K562 (cell line): ENCODE data around the gene EMX1. TPM values are rescaled to one million over a fixed set of nuclear protein-coding genes. Genes with fewer than 3 reads are reported as not detected.

Source experiments
- ATAC-seq: fragments of 200-7000 bp; cut with Tn5 transposase; 3 replicates; pipeline ENCODE4 v1.9.1; 2020; ENCODE audit warnings: moderate library complexity
- BruUV-seq: library from RNA; stranded (reverse); fragments of 400-500 nt; replicated peaks from 2 replicates; lab custom pipeline; 2021; lab: Mats Ljungman, UMichigan
- CTCF ChIA-PET: fragments of 300-600 bp; formaldehyde crosslinking; extraction: SDS; loops from one replicate; lab custom pipeline; 2021; ENCODE audit warnings: low intra/inter-chr PET ratio; lab: Yijun Ruan, JAX
- POLR2A ChIA-PET: fragments of 300-600, 350-650 bp; sonication (Branson Sonifier 250); formaldehyde crosslinking; extraction: SDS; loops from one replicate; lab custom pipeline; 2021; ENCODE audit warnings: antibody characterized with exemption, inconsistent platforms; lab: Yijun Ruan, JAX
- DNase-seq, 4 experiments: peaks; one replicate each; pipeline versions ENCODE4 v3.0.0 to v3.0.0-alpha.2; 2011 to 2018; ENCODE audit warnings: low spot score in 3 of 4, mixed read lengths in 3 of 4; ENCODE audit errors: extremely low read depth in 1 of 4
- FAIRE-seq: peaks from 2 replicates; lab custom pipeline; 2011; peaks lifted over from hg19 to GRCh38; lab: Jason Lieb, UNC
- H2AFZ ChIP-seq: 2 replicates; pipeline ENCODE4 v1.6.0; 2011; ENCODE audit warnings: low read depth, low read length, control low read depth, inconsistent platforms
- H3K27ac ChIP-seq: fragments of 200-600 bp; 3 replicates; pipeline ENCODE4 v1.8.0; 2011; ENCODE audit warnings: low read depth, mild to moderate bottlenecking, control low read depth, inconsistent platforms, low read length, moderate library complexity, mixed read lengths; ENCODE audit errors: extremely low read depth
- H3K27me3 ChIP-seq, 2 experiments: fragments of 300-600 bp in 1 of 2; 2 replicates in 1 of 2; 3 replicates in 1 of 2; pipeline versions ENCODE4 v1.6.0 to v1.8.0; 2011; ENCODE audit warnings: inconsistent platforms in 2 of 2, low read length in 2 of 2, mild to moderate bottlenecking in 1 of 2, mixed read lengths in 1 of 2, moderate library complexity in 1 of 2; ENCODE audit not compliant: control insufficient read depth in 2 of 2, insufficient read depth in 2 of 2
- H3K36me3 ChIP-seq: fragments of 300-600 bp; 3 replicates; pipeline ENCODE4 v1.8.0; 2011; ENCODE audit warnings: mild to moderate bottlenecking, low read length, inconsistent platforms; ENCODE audit not compliant: control insufficient read depth, insufficient read depth
- H3K4me1 ChIP-seq, 2 experiments: fragments of 200-600 bp in 1 of 2; replicated peaks in 1 of 2; 2 replicates in 1 of 2; 3 replicates in 1 of 2; pipeline versions ENCODE4 v1.5.1 to v1.8.0; 2011; ENCODE audit warnings: inconsistent platforms in 2 of 2, low read length in 2 of 2, mild to moderate bottlenecking in 1 of 2, mixed read lengths in 1 of 2, moderate library complexity in 1 of 2; ENCODE audit not compliant: control insufficient read depth in 2 of 2, insufficient read depth in 2 of 2
- H3K4me2 ChIP-seq: 2 replicates; pipeline ENCODE4 v1.6.1; 2011; ENCODE audit warnings: low read length, control low read depth, inconsistent platforms, mixed read lengths; ENCODE audit not compliant: insufficient read depth
- H3K4me3 ChIP-seq: fragments of 200-600 bp; sonication (generic), shearing (Covaris generic); 2 replicates; pipeline ENCODE4 v1.5.1; 2016; ENCODE audit warnings: control low read depth, inconsistent platforms
- H3K79me2 ChIP-seq: fragments of 200-600 bp; 3 replicates; pipeline ENCODE4 v1.8.0; 2011; ENCODE audit warnings: low read length, inconsistent platforms; ENCODE audit not compliant: control insufficient read depth, insufficient read depth
- H3K9ac ChIP-seq, 2 experiments: 2 replicates each; pipeline versions ENCODE4 v1.6.0 to v1.6.1; 2011; ENCODE audit warnings: low read depth in 2 of 2, low read length in 2 of 2, control low read depth in 1 of 2, inconsistent platforms in 1 of 2, mild to moderate bottlenecking in 1 of 2, mixed read lengths in 1 of 2; ENCODE audit not compliant: insufficient read depth in 1 of 2
- H3K9me1 ChIP-seq: one replicate; pipeline ENCODE4 v1.6.0; 2011; ENCODE audit warnings: inconsistent platforms, mild to moderate bottlenecking, low read length, moderate library complexity; ENCODE audit not compliant: control insufficient read depth, insufficient read depth
- H3K9me3 ChIP-seq: replicated peaks from 2 replicates; pipeline ENCODE4 v1.5.1; 2011; ENCODE audit warnings: low read depth, low read length, inconsistent platforms; ENCODE audit not compliant: control insufficient read depth, insufficient read depth
- H4K20me1 ChIP-seq: replicated peaks from 2 replicates; pipeline ENCODE4 v1.6.1; 2011; ENCODE audit warnings: low read length, inconsistent platforms, mixed read lengths; ENCODE audit not compliant: control insufficient read depth, insufficient read depth
- CBX1 ChIP-seq: sonication (generic); IDR thresholded peaks from 2 replicates; pipeline ENCODE4 v1.6.1; 2016; ENCODE audit warnings: antibody characterized with exemption, low read depth, mild to moderate bottlenecking
- RBM25 ChIP-seq: fragments of 200-400 bp; formaldehyde crosslinking; IDR thresholded peaks from 2 replicates; pipeline ENCODE4 v1.6.1; 2018; ENCODE audit warnings: low read length, low read depth, moderate library complexity; ENCODE audit not compliant: severe bottlenecking
- WGBS: fragments of 100-300 bp; shearing (Covaris generic); methylation state at CpG from one replicate; pipeline ENCODE4 v1.1.6; 2016; ENCODE audit warnings: low coverage, mixed read lengths; ENCODE audit not compliant: insufficient coverage; ENCODE audit errors: missing lambda C conversion rate; 5-methylcytosine and 5-hydroxymethylcytosine counted together
- in situ Hi-C: fragments of 300-500 bp; cut with MboI; formaldehyde crosslinking; loops from 4 replicates; pipeline ENCODE4 v1.15.0; 2018; ENCODE audit warnings: inconsistent platforms, mixed read lengths
- intact Hi-C: fragments of 100-400 bp; cut with micrococcal nuclease; formaldehyde crosslinking; loops from 2 replicates; pipeline ENCODE4 v1.14.2; 2022
- polyA plus RNA-seq, 8 experiments: library from polyadenylated mRNA; depleted of rRNA in 4 of 8; stranded (reverse) in 5 of 8; unstranded in 3 of 8; fragments of >200 nt; fragmentation: Nextera tagmentation in 2 of 8; fragmentation: Illumina TruSeq in 1 of 8; extraction: Ambion mirVana in 2 of 8; extraction: Trizol in 1 of 8; gene quantifications; 2 replicates each; pipeline versions ENCODE4 v1.2.1 to v1.2.3, GENCODE V29; 2011 to 2014; ENCODE audit warnings: inconsistent platforms in 1 of 8, missing spikeins in 1 of 8
- total RNA-seq, 7 experiments: library from RNA; depleted of rRNA in 6 of 7; stranded (reverse); fragments of >200 nt in 6 of 7; fragmentation: Illumina TruSeq in 2 of 7; extraction: Trizol in 2 of 7; gene quantifications; 2 replicates each; pipeline versions ENCODE4 v1.2.1 to v1.2.3, GENCODE V29; 2011 to 2021; ENCODE audit warnings: low replicate concordance in 1 of 7
- TF ChIP-seq, protein P1 (sequence below): sonication (generic); formaldehyde crosslinking; IDR thresholded peaks from 2 replicates; pipeline ENCODE4 v1.8.0; 2022; ENCODE audit warnings: mild to moderate bottlenecking, missing genetic modification reagents

EMX1 gene
- total and polyA plus RNA-seq, 9 of the 15 experiments (the other 6 are each of a cell fraction or from before 2014, with no cell fraction given), result 0.10 to 0.32 (median 0.21) TPM; not detected in 6

DNA sequence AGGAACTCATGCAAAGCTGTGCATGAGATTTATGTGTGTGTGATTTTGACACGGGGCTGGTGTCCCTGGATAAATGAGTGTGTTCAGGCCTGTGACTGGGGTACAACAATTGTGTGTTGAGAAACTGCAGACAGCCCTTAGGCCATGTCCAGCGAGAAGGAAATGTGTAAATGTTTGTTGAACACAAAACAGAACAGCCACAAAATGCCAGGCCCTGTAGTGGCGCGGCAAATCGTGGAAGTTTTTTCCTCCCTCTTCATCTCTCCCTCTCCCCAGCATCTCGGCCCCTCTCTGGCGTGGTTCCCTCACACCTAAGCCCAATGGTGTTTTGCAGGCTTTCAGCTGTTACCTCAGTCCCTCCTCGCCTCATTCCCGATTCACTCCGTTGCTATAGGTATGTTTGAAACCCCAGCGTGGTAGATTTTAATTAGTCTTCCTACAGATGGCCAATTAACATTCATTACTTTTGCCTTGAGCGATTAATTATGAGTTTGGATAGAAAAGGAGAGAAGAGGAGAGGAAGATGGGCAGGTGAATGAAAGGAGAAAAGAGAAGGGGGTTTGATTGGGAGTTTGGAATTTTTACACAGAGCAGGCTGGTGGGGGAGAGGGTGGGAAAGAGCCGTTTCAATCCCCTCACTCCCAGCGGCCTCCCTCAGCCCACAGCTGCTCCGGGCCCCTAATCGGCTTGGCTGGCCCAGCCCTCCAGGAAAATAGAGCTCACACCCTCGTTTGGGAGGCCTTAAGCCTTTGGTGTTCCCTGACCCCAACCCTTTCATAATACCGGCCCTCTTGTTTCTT is 19.3 kb upstream of the EMX1 start (continued):
- TF ChIP-seq, protein P1, sequence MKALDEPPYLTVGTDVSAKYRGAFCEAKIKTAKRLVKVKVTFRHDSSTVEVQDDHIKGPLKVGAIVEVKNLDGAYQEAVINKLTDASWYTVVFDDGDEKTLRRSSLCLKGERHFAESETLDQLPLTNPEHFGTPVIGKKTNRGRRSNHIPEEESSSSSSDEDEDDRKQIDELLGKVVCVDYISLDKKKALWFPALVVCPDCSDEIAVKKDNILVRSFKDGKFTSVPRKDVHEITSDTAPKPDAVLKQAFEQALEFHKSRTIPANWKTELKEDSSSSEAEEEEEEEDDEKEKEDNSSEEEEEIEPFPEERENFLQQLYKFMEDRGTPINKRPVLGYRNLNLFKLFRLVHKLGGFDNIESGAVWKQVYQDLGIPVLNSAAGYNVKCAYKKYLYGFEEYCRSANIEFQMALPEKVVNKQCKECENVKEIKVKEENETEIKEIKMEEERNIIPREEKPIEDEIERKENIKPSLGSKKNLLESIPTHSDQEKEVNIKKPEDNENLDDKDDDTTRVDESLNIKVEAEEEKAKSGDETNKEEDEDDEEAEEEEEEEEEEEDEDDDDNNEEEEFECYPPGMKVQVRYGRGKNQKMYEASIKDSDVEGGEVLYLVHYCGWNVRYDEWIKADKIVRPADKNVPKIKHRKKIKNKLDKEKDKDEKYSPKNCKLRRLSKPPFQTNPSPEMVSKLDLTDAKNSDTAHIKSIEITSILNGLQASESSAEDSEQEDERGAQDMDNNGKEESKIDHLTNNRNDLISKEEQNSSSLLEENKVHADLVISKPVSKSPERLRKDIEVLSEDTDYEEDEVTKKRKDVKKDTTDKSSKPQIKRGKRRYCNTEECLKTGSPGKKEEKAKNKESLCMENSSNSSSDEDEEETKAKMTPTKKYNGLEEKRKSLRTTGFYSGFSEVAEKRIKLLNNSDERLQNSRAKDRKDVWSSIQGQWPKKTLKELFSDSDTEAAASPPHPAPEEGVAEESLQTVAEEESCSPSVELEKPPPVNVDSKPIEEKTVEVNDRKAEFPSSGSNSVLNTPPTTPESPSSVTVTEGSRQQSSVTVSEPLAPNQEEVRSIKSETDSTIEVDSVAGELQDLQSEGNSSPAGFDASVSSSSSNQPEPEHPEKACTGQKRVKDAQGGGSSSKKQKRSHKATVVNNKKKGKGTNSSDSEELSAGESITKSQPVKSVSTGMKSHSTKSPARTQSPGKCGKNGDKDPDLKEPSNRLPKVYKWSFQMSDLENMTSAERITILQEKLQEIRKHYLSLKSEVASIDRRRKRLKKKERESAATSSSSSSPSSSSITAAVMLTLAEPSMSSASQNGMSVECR (CRISPR knock-in tag), result no peak

DNA sequence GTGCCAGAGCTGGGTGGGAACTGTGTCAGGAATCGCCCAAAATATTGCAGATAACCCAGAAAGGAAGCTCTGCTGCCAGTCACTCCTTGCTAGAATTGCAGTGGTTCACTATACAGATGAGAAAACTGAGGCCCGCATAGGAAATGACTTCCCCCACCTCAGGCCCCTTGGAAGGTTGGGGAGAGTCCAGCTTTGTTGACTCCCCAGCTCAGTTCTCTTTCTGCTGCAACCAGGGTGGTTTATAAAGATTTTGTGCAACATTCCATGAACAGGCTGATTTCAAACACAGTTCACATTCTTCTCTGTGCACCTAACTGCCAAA is 18.8 kb upstream of the EMX1 start:
- no peak overlapping the region for H3K27ac ChIP-seq
- ATAC-seq, result no peak
- POLR2A ChIA-PET, result no interaction called here
- in situ Hi-C loops, result no loop called here
- no peak overlapping the region for H2AFZ ChIP-seq
- DNase-seq, result no peak
- H3K9me1 ChIP-seq, result no peaks in the 10 kb centered on the region
- CTCF ChIA-PET, result no interaction called here
- peaks cover 7% of the 10 kb centered on the region for H4K20me1 ChIP-seq
- peaks cover 4 to 45% of the 10 kb centered on the region in 2 experiments; a peak in 3 of 5 replicates for H3K27me3 ChIP-seq
- no peak overlapping the region for H3K4me3 ChIP-seq
- BruUV-seq, result no TSS peak
- 0% methylated on average over 2 of the region's 2 CpGs for WGBS
- no peaks in the 10 kb centered on the region for H3K9me3 ChIP-seq
- H3K9ac ChIP-seq, result no peak overlapping the region
- peak; percentile 28 for TF ChIP-seq RBM25
- TF ChIP-seq CBX1, result no peak
- TF ChIP-seq, all 486 proteins: peak for 1
- H3K4me1 ChIP-seq, result peaks cover 5 to 11% of the 10 kb centered on the region in 2 experiments; a peak in 3 of 5 replicates
- no peak overlapping the region for H3K4me2 ChIP-seq
- intact Hi-C loops, result no loop called here
- no peaks in the 10 kb centered on the region for H3K36me3 ChIP-seq
- FAIRE-seq, result no peak
- no peaks in the 10 kb centered on the region for H3K79me2 ChIP-seq
